ENCODE measurements around the gene GDPGP1.

DNA sequence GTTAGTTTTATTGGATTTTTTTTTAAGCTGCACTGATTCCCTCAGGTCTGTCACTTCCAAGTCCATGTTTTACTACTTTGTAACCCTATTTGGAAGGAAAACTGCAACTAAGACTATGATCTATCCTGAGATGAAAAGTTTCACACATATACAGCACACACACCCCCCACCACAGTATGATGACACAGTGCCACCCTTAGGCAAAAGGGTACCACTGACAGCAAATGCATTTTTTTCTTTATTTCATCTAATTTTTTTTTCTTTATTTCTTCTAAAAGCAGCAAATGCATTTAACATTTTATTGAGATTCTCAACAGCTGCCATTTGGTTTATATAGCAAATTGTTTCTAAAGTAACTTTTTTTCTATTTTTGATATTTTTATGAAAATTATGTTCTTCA lies 52.7 kb downstream of the GDPGP1 start:
- TF ChIP-seq, protein P1, sequence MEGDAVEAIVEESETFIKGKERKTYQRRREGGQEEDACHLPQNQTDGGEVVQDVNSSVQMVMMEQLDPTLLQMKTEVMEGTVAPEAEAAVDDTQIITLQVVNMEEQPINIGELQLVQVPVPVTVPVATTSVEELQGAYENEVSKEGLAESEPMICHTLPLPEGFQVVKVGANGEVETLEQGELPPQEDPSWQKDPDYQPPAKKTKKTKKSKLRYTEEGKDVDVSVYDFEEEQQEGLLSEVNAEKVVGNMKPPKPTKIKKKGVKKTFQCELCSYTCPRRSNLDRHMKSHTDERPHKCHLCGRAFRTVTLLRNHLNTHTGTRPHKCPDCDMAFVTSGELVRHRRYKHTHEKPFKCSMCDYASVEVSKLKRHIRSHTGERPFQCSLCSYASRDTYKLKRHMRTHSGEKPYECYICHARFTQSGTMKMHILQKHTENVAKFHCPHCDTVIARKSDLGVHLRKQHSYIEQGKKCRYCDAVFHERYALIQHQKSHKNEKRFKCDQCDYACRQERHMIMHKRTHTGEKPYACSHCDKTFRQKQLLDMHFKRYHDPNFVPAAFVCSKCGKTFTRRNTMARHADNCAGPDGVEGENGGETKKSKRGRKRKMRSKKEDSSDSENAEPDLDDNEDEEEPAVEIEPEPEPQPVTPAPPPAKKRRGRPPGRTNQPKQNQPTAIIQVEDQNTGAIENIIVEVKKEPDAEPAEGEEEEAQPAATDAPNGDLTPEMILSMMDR (conservative IDR thresholded peaks at IDR 0.05; ENCODE audit: low read depth, low read length), result peak; percentile 80
- TF ChIP-seq EZH2 (IDR thresholded peaks at IDR 0.05; ENCODE audit: low read length, unreplicated experiment) (no peak), EZH2phosphoT487 (IDR thresholded peaks at IDR 0.05; ENCODE audit: borderline replicate concordance, low read length) (no peak)
